Ascending aorta (tissue), 2 donors: ENCODE results near the gene ATF6B. TPM values are rescaled to one million over a fixed set of nuclear protein-coding genes. Genes with fewer than 3 reads are reported as not detected.
"Not testable (repeated sequence)": the region's sequence is repeated elsewhere in the genome, so short reads cannot be mapped to it uniquely, and the experiment has no call there.

ENCODE experiments used
- DNase-seq, 2 donors: peaks; one replicate each; pipeline ENCODE4 v3.0.0-alpha.2; 2019; ENCODE audit warnings: low spot score in 2 of 2
- H3K27ac ChIP-seq, 2 donors: fragments of 200-600 bp; sonication (generic); one replicate each; pipeline ENCODE4 v1.5.1; 2016 to 2017; ENCODE audit warnings: mild to moderate bottlenecking in 1 of 2
- H3K27me3 ChIP-seq: fragments of 200-600 bp; sonication (generic); one replicate; pipeline ENCODE4 v1.5.1; 2017
- H3K36me3 ChIP-seq, 2 donors: fragments of 200-600 bp; sonication (generic); one replicate each; pipeline ENCODE4 v1.5.1; 2016
- H3K4me1 ChIP-seq, 2 donors: fragments of 200-600 bp; sonication (generic); one replicate each; pipeline ENCODE4 v1.5.1; 2016 to 2017; ENCODE audit warnings: mild to moderate bottlenecking in 1 of 2
- H3K4me3 ChIP-seq, 2 donors: fragments of 200-600 bp; sonication (generic); one replicate each; pipeline ENCODE4 v1.5.1; 2016 to 2017; ENCODE audit warnings: mild to moderate bottlenecking in 1 of 2
- H3K9me3 ChIP-seq, 2 donors: fragments of 200-600 bp; sonication (generic); one replicate each; pipeline ENCODE4 v1.5.1; 2016
- CTCF ChIP-seq, 3 experiments: fragments of 200-600 bp in 2 of 3; fragments of 450-650 bp in 1 of 3; sonication (generic) in 2 of 3; IDR thresholded peaks; one replicate each; pipeline ENCODE4 v1.5.1; 2016 to 2019; ENCODE audit warnings: antibody characterized with exemption in 3 of 3, mild to moderate bottlenecking in 1 of 3, moderate library complexity in 1 of 3
- intact Hi-C: fragments of 100-400 bp; cut with DNase I; formaldehyde crosslinking; loops from one replicate; pipeline ENCODE4 v1.15.1; 2023
- total RNA-seq: library from RNA; depleted of rRNA; stranded (reverse); fragments of >200 nt; gene quantifications from one replicate; pipeline ENCODE4 v1.1.0, GENCODE V29; 2016

Gene ATF6B
- total RNA-seq, 1 donor from 2014 or later, result 123 TPM

- peak in 1 of 2 donors; percentile 85 for DNase-seq
- Histone ChIP-seq H3K36me3 (no peaks in the 10 kb centered on the region), H3K4me1 (peaks cover 14 to 51% of the 10 kb centered on the region in 2 donors), H3K27ac (peak overlapping the region; percentile 68 to 81), H3K4me3 (peak overlapping the region; percentile 34 to 58), H3K27me3 (no peaks in the 10 kb centered on the region), H3K9me3 (no peaks in the 10 kb centered on the region)
- TF ChIP-seq CTCF (IDR thresholded peaks at IDR 0.05), result no peak
- intact Hi-C loops, result loop anchor here (1.0 kb wide), 1 partner anchor 15 kb away; no protein-coding TSS in a partner anchor
These were observed 19.9 kb downstream of the ATF6B start for GRCh38 chr6:32108094-32108627.

- no peak for TF ChIP-seq CTCF (IDR thresholded peaks at IDR 0.05)
- intact Hi-C loops, result no loop called here
- H3K36me3 ChIP-seq, result no peaks in the 10 kb centered on the region
- no peaks in the 10 kb centered on the region for H3K27me3 ChIP-seq
- H3K4me3 ChIP-seq, result peak overlapping the region; percentile 0 to 58
- H3K27ac ChIP-seq, result peak overlapping the region; percentile 68 to 81
- peaks cover 14 to 44% of the 10 kb centered on the region in 2 donors for H3K4me1 ChIP-seq
- H3K9me3 ChIP-seq, result no peaks in the 10 kb centered on the region
- peak in 1 of 2 donors; percentile 80 for DNase-seq
These were observed 20.6 kb downstream of the ATF6B start for GRCh38 chr6:32107406-32107805.

- no peak overlapping the region for H3K27ac ChIP-seq
- intact Hi-C loops, result no loop called here
These were observed 22.6 kb downstream of the ATF6B start for GRCh38 chr6:32105433-32105832.

GRCh38 chr6:32102255-32102654 lies 25.8 kb downstream of the ATF6B start:
- no peaks in the 10 kb centered on the region for H3K9me3 ChIP-seq
- H3K27me3 ChIP-seq, result no peaks in the 10 kb centered on the region
- H3K36me3 ChIP-seq, result peaks cover 0 to 9% of the 10 kb centered on the region in 2 donors
- H3K27ac ChIP-seq, result no peak overlapping the region
- H3K4me3 ChIP-seq, result no peak overlapping the region
- intact Hi-C loops, result no loop called here
- no peak for TF ChIP-seq CTCF (IDR thresholded peaks at IDR 0.05)
- peaks cover 4 to 15% of the 10 kb centered on the region in 2 donors for H3K4me1 ChIP-seq
- DNase-seq, result no peak

More at GRCh38 chr6:32105433-32105832, 22.6 kb downstream of the ATF6B start:
- Histone ChIP-seq H3K9me3 (no peaks in the 10 kb centered on the region), H3K4me3 (no peak overlapping the region), H3K36me3 (no peaks in the 10 kb centered on the region), H3K27me3 (no peaks in the 10 kb centered on the region), H3K4me1 (peaks cover 14 to 40% of the 10 kb centered on the region in 2 donors)
- no peak for TF ChIP-seq CTCF (IDR thresholded peaks at IDR 0.05)
- no peak for DNase-seq

GRCh38 chr6:32100251-32100650 lies 27.8 kb downstream of the ATF6B start:
- H3K9me3 ChIP-seq, H3K27ac ChIP-seq, H3K4me3 ChIP-seq, DNase-seq, H3K4me1 ChIP-seq, H3K27me3 ChIP-seq, intact Hi-C loops: not testable (repeated sequence)
- peaks cover 0 to 25% of the 10 kb centered on the region in 2 donors for H3K36me3 ChIP-seq

GRCh38 chr6:32097364-32097763 lies 30.7 kb downstream of the ATF6B start:
- DNase-seq, result no peak
- Histone ChIP-seq H3K9me3 (no peaks in the 10 kb centered on the region), H3K36me3 (peaks cover 0 to 25% of the 10 kb centered on the region in 2 donors), H3K27me3 (no peaks in the 10 kb centered on the region), H3K27ac (no peak overlapping the region), H3K4me1 (peaks cover 6 to 13% of the 10 kb centered on the region in 2 donors), H3K4me3 (no peak overlapping the region)
- intact Hi-C loops, result no loop called here
- no peak for TF ChIP-seq CTCF (IDR thresholded peaks at IDR 0.05)
